T-helper 1 cell treated with Interleukin-12 subunit alpha and Interleukin-12 subunit beta and Interleukin-4 antibody, amounts not matched to agents 30 μg/mL and 1 μg/mL, for 36 hours (primary cell): ENCODE data around the gene CAND2.
A peak's percentile ranks its signal among the peaks of the same experiment; 100 is the strongest.

Experiments
- H3K27ac Mint-ChIP-seq: one replicate; pipeline ENCODE4 v1.8.0; 2021; ENCODE audit warnings: mild to moderate bottlenecking, mixed read lengths
- H3K27me3 Mint-ChIP-seq: one replicate; pipeline ENCODE4 v1.8.0; 2021; ENCODE audit warnings: low read depth, mixed read lengths
- H3K36me3 Mint-ChIP-seq: one replicate; pipeline ENCODE4 v1.8.0; 2021; ENCODE audit warnings: low read depth, mixed read lengths
- H3K4me1 Mint-ChIP-seq: one replicate; pipeline ENCODE4 v1.8.0; 2021; ENCODE audit warnings: low read depth, mixed read lengths
- H3K4me3 Mint-ChIP-seq: one replicate; pipeline ENCODE4 v1.8.0; 2021; ENCODE audit warnings: mild to moderate bottlenecking, moderate library complexity, mixed read lengths
- H3K9me3 Mint-ChIP-seq: one replicate; pipeline ENCODE4 v1.8.0; 2021; ENCODE audit warnings: mixed read lengths

The CAND2 gene

GRCh38 chr3:12796171-12797123 lies at the start of gene CAND2:
Gene CAND2, plus strand, starts transcription at chr3:12796680. Its CDS starts 41 bp downstream, at chr3:12796721.
- Mint-ChIP-seq H3K4me3 (peak within 1 kb of the TSS; percentile 53), H3K36me3 (peaks cover 1% of the 10 kb centered on the region), H3K27ac (no peak within 1 kb of the TSS), H3K27me3 (peaks cover 37% of the 10 kb centered on the region), H3K9me3 (no peaks in the 10 kb centered on the region), H3K4me1 (no peaks in the 10 kb centered on the region)

GRCh38 chr3:12748477-12748876 lies 48.0 kb upstream of the CAND2 start:
- no peaks in the 10 kb centered on the region for H3K36me3 Mint-ChIP-seq
- H3K9me3 Mint-ChIP-seq = no peaks in the 10 kb centered on the region
- H3K4me1 Mint-ChIP-seq = peaks cover 4% of the 10 kb centered on the region
- H3K4me3 Mint-ChIP-seq = no peak overlapping the region
- no peak overlapping the region for H3K27ac Mint-ChIP-seq
- peaks cover 8% of the 10 kb centered on the region for H3K27me3 Mint-ChIP-seq

- peaks cover 4% of the 10 kb centered on the region for H3K4me1 Mint-ChIP-seq
- H3K4me3 Mint-ChIP-seq = no peak overlapping the region
- no peaks in the 10 kb centered on the region for H3K9me3 Mint-ChIP-seq
- no peaks in the 10 kb centered on the region for H3K36me3 Mint-ChIP-seq
- H3K27me3 Mint-ChIP-seq = no peaks in the 10 kb centered on the region
- H3K27ac Mint-ChIP-seq = no peak overlapping the region
Observed at GRCh38 chr3:12750223-12750622, 46.3 kb upstream of the CAND2 start.

GRCh38 chr3:12750658-12751071 lies 45.8 kb upstream of the CAND2 start:
- Mint-ChIP-seq H3K9me3 (no peaks in the 10 kb centered on the region), H3K27me3 (no peaks in the 10 kb centered on the region), H3K4me3 (no peak overlapping the region), H3K4me1 (peaks cover 5% of the 10 kb centered on the region), H3K27ac (no peak overlapping the region), H3K36me3 (no peaks in the 10 kb centered on the region)

- peaks cover under 1% of the 10 kb centered on the region for H3K27me3 Mint-ChIP-seq
- peaks cover 6% of the 10 kb centered on the region for H3K4me1 Mint-ChIP-seq
- no peak overlapping the region for H3K27ac Mint-ChIP-seq
- H3K4me3 Mint-ChIP-seq = no peak overlapping the region
- H3K9me3 Mint-ChIP-seq = no peaks in the 10 kb centered on the region
- no peaks in the 10 kb centered on the region for H3K36me3 Mint-ChIP-seq
Observed at GRCh38 chr3:12751571-12751970, 44.9 kb upstream of the CAND2 start.

GRCh38 chr3:12752102-12752501 lies 44.4 kb upstream of the CAND2 start:
- Mint-ChIP-seq H3K36me3 (no peaks in the 10 kb centered on the region), H3K4me3 (no peak overlapping the region), H3K27ac (no peak overlapping the region), H3K9me3 (no peaks in the 10 kb centered on the region), H3K27me3 (peaks cover 4% of the 10 kb centered on the region), H3K4me1 (peaks cover 6% of the 10 kb centered on the region)

- Mint-ChIP-seq H3K9me3 (no peaks in the 10 kb centered on the region), H3K4me1 (peaks cover 6% of the 10 kb centered on the region), H3K27me3 (peaks cover 4% of the 10 kb centered on the region), H3K36me3 (no peaks in the 10 kb centered on the region), H3K27ac (no peak overlapping the region), H3K4me3 (no peak overlapping the region)
Observed at GRCh38 chr3:12752809-12753208, 43.7 kb upstream of the CAND2 start.

- Mint-ChIP-seq H3K27me3 (peaks cover 4% of the 10 kb centered on the region), H3K36me3 (no peaks in the 10 kb centered on the region), H3K27ac (no peak overlapping the region), H3K4me1 (peaks cover 6% of the 10 kb centered on the region), H3K9me3 (no peaks in the 10 kb centered on the region), H3K4me3 (no peak overlapping the region)
Observed at GRCh38 chr3:12753275-12754028, 43.0 kb upstream of the CAND2 start.

- H3K4me1 Mint-ChIP-seq = peaks cover 6% of the 10 kb centered on the region
- H3K9me3 Mint-ChIP-seq = no peaks in the 10 kb centered on the region
- H3K27ac Mint-ChIP-seq = no peak overlapping the region
- peaks cover 4% of the 10 kb centered on the region for H3K27me3 Mint-ChIP-seq
- H3K4me3 Mint-ChIP-seq = no peak overlapping the region
- no peaks in the 10 kb centered on the region for H3K36me3 Mint-ChIP-seq
Observed at GRCh38 chr3:12754313-12754712, 42.2 kb upstream of the CAND2 start.

- Mint-ChIP-seq H3K27ac (no peak overlapping the region), H3K9me3 (no peaks in the 10 kb centered on the region), H3K4me1 (peaks cover 6% of the 10 kb centered on the region), H3K36me3 (no peaks in the 10 kb centered on the region), H3K4me3 (no peak overlapping the region), H3K27me3 (peaks cover 4% of the 10 kb centered on the region)
Observed at GRCh38 chr3:12755754-12756153, 40.7 kb upstream of the CAND2 start.

GRCh38 chr3:12756175-12756574 lies 40.3 kb upstream of the CAND2 start:
- Mint-ChIP-seq H3K9me3 (no peaks in the 10 kb centered on the region), H3K27me3 (peaks cover 4% of the 10 kb centered on the region), H3K27ac (no peak overlapping the region), H3K4me1 (peaks cover 2% of the 10 kb centered on the region), H3K36me3 (no peaks in the 10 kb centered on the region), H3K4me3 (no peak overlapping the region)

GRCh38 chr3:12756635-12757034 lies 39.8 kb upstream of the CAND2 start:
- Mint-ChIP-seq H3K9me3 (no peaks in the 10 kb centered on the region), H3K4me3 (no peak overlapping the region)

GRCh38 chr3:12758025-12758781 lies 38.3 kb upstream of the CAND2 start:
- Mint-ChIP-seq H3K27ac (no peak overlapping the region), H3K27me3 (peaks cover 4% of the 10 kb centered on the region), H3K4me1 (peaks cover 2% of the 10 kb centered on the region), H3K36me3 (no peaks in the 10 kb centered on the region), H3K9me3 (no peaks in the 10 kb centered on the region), H3K4me3 (no peak overlapping the region)

More at GRCh38 chr3:12756635-12757034, 39.8 kb upstream of the CAND2 start:
- no peak overlapping the region for H3K27ac Mint-ChIP-seq
- peaks cover 2% of the 10 kb centered on the region for H3K4me1 Mint-ChIP-seq
- H3K27me3 Mint-ChIP-seq = peaks cover 4% of the 10 kb centered on the region
- H3K36me3 Mint-ChIP-seq = no peaks in the 10 kb centered on the region

GRCh38 chr3:12759097-12759679 lies 37.3 kb upstream of the CAND2 start, which contains the start of gene TMEM40:
Gene TMEM40, minus strand, starts transcription at chr3:12759259. Its CDS starts 9,427 bp downstream, at chr3:12749832.
- no peak within 1 kb of the TSS for H3K27ac Mint-ChIP-seq
- H3K9me3 Mint-ChIP-seq = no peaks in the 10 kb centered on the region
- H3K4me3 Mint-ChIP-seq = no peak within 1 kb of the TSS
- H3K36me3 Mint-ChIP-seq = no peaks in the 10 kb centered on the region
- H3K27me3 Mint-ChIP-seq = peaks cover 4% of the 10 kb centered on the region
- peaks cover 2% of the 10 kb centered on the region for H3K4me1 Mint-ChIP-seq
